HG03280 (cell line): Measurements from ENCODE around the gene ATP5PO.

Experiments
- ATAC-seq: cut with Tn5 transposase; IDR thresholded peaks from one replicate; pipeline ENCODE4 v1.9.1; 2021; ENCODE audit warnings: mild to moderate bottlenecking, moderate library complexity; ENCODE audit not compliant: unreplicated experiment

The ATP5PO gene, protein sequence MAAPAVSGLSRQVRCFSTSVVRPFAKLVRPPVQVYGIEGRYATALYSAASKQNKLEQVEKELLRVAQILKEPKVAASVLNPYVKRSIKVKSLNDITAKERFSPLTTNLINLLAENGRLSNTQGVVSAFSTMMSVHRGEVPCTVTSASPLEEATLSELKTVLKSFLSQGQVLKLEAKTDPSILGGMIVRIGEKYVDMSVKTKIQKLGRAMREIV

DNA sequence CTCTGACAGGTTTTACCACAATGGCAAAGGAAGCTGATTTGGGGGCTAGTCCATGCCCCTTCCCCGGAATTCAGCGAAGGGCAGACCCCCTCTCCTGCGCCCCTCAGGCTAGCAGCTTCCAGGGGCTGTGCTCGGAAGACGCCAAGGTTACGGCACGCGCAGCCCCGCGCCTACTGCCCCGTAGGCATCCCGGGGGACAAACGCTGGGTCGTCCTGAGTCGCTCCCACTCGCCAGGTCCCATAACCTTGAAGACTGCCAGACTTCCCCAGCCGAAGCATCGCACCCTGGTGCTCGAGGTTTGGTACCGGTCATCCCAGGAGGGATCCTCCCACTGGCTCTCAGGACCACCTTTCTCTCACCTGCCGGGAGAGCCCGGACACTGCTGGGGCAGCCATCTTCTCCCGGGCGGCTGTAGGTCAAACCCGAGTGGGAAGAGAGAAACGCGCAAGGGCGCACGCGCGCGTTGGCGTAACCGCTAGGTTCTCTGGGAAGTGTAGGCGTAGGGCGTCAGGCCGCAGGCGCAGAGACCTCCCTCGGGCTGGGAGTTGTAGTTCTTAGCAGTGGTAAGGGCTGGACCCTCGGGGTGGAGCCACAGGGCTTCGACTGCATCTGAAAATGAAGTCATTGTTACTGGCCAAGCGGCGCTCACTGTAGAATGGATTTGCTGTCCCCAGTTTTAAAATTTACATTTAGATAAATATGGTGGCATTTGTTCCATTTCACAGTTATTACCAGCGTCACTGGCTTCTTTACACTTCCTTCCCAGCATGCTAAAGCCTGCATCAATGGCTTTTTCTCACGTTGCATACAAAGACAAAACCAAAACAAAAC lies at the start of gene ATP5PO:
ATP5PO (minus strand) TSS at position 437 of the 832 bp plus-strand sequence; CDS start at position 396, 41 bp downstream.
- peak; percentile 98 for ATAC-seq

DNA sequence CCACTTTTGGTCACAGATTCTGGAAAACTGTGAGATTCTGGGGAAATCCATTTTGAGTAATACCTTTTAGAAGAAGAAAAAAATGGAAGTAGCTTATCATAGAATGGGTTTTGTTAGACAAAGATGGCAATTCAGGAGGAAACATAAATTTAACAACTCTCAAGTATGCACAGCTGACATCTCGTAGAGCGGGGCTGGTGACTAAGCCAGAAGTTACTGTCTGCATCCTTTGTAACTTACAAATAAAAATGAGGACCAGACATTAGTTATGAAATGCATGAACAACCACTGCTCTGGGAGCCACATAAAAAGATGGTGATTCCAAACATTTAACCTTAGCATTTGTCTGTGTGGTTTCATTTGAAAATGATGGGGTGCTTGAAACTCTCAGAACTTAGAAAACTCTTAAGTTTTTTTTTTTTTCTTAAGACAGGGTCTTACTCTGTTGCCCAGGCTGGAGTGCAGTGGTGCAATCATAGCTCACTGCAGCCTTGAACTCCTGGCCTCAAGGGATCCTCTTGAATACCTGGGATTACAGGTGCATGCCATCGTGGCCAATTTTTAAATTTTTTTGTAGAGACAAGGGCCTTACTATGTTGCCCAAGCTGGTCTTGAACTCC lies 49.2 kb upstream of the ATP5PO start:
- ATAC-seq, result no peak

DNA sequence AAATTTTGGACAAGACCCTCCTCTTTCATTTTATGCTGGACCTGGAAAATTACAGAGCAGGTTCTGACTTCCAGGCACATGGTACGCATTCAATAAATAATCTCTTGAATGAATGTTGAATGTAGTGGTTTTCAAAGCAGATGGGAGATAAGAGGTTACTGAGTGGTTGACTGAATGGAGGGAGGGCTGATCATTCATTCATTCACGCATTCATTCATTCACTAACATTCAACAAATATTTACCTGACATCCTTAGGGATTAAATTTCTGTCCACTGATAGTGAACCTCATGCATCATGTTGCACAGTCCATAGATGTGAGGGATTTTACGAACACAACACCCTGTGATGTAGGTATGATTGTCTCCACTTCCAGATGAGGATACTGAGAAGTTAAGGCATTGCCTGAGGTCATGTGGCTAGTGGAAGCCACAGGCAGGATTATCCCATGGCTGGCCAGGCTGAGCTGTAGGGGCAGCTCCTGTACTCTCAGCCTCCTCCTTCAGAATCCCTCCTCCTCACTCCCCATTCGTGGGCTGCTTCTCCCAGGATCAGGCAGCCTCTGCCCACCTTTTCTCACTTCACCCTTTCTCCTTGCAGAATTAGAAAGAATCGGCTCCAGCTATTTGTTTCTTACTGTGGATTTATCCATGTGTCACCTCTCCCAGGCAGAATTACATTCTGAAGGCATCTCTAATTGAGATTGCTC lies 48.4 kb upstream of the ATP5PO start:
- no peak for ATAC-seq

DNA sequence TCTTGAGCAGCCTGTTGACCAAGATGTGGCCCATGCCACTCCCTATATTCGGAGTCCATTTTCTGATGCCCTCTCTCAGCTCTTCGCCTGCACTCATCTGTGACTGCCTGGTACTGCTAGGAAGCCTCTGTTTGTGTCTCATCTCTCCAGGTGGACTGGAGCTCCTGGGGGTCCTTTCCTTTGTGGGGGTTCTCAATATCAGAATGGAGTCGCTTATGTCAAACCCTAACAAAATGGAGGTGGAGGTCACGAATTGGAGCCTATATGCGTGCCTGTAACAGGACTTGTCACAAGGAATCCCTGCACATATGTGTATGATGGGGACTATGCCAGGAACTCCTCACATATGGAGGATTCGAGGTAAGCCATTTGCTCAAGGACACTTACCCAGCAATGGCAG lies 46.7 kb upstream of the ATP5PO start:
- no peak for ATAC-seq

DNA sequence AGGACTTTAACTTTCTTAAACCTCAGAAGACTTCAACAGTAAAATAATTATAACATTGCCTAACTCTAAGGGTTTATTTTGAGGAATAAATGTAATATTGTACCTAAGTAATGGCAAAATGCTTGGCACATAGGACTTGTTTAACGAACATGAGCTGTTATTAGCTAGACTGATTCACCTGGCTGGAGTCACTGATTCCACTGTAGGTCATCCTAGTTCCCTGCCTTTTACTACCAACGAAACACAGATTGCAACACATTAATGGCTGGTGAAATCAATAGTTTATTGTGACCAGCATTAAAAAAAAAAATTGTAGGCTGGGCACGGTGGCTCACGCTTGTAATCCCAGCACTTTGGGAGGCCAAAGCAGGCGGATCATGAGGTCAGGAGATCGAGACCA lies 45.5 kb upstream of the ATP5PO start:
- no peak for ATAC-seq

DNA sequence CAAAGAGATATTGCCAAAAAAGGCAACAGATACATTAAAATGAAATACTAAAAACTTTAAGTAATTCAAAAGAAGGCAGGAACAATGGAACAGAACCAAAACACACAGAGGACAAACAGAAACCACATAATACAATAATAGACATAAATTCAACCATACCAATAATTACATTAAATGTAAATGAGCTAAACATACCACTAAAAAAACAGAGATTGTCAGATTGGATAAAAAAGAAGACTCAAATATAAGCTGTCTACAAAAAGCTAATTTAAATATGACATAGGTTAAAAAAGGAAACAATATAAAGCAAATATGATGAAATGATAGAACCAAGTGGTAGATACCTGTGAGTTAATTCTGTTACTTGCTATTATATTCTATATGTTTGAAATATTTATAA lies 44.1 kb upstream of the ATP5PO start:
- no peak for ATAC-seq

DNA sequence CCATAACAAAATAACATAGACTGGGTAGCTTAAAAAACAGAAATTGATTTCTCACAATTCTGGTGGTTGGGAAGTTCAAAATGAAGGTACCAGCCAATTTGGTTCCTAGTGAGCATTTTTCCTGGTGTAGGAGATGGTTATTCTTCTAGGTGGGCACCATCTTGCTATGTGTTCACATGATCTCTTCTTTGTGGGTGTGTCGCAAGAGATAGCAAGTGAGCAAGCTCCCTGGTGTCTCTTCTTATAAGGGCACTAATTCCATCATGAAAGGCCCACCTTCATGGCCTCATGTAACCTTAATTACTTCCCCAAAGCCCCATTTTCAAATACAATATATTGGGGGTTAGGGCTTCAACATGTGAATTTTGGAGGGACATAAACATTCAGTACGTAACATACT lies 38.8 kb upstream of the ATP5PO start:
- no peak for ATAC-seq

DNA sequence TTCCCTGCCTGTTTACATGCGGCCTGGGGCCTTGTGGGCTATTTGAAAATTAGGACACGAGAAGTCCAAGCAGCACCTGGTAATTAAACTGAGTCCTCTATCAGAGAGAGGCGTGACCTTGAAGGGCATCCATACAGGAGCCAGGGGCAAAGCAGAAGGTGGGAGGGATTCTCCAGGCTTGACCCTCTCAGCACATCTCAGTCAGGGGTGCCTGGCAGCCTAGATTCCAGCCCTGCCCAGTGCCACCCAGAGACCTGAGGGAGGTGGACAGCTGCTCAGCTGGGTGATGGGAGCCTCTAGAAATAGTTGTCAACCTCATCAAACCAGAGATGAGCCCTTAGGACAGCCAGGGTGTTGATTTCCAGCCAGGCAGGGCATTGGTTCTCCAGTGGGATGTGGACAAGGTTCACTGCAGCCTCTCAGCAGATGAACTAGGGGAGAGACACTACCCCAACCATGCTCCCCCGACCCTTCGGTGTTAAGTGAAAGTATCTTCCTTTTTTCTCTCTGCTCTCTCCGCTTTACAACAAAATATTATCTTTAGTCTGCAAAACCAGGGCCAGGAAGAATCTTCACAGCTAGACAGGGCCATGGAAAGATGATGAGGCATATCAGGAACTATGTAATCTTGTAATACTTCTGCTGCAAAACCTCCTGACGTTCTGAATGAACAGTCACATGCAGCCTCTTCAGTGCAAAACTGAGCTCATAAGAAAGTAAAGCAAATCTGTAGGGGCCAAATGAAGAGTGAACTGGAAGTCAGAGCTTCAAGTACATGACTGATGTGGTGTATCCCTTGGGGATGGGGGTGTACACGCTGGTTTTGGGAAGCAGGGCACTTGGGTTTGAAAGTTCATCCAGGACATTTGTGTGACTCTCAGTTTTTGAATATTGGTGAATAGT lies 35.9 kb upstream of the ATP5PO start:
- ATAC-seq, result no peak

DNA sequence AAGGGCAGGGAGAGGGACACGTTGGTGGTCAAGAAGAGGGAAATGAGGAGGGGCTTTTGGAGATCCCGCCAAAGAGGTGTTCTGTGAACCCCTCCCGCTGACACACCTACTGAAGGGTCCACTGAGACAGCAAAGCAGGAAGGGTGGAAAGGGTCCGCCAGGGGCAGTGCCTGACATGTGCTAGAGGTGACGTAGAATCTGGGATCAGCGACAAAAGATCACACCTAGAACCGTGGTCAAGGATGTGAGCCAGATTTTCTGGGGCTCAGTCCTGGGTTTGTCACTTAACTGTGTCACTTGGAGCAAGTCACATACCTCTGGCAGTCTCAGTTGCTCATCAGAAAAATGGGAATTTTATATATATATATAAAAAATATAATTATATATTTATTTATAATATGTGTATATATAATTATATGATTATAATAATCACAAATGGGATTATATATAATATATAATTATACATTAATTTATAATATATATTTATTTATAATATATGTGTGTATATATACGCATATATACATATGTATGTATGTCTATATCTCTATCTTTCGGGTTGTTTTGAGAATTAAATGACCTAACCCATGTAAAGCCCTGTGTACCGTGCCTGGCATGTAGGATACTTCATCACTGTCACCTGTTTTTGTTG lies 35.0 kb upstream of the ATP5PO start:
- no peak for ATAC-seq

DNA sequence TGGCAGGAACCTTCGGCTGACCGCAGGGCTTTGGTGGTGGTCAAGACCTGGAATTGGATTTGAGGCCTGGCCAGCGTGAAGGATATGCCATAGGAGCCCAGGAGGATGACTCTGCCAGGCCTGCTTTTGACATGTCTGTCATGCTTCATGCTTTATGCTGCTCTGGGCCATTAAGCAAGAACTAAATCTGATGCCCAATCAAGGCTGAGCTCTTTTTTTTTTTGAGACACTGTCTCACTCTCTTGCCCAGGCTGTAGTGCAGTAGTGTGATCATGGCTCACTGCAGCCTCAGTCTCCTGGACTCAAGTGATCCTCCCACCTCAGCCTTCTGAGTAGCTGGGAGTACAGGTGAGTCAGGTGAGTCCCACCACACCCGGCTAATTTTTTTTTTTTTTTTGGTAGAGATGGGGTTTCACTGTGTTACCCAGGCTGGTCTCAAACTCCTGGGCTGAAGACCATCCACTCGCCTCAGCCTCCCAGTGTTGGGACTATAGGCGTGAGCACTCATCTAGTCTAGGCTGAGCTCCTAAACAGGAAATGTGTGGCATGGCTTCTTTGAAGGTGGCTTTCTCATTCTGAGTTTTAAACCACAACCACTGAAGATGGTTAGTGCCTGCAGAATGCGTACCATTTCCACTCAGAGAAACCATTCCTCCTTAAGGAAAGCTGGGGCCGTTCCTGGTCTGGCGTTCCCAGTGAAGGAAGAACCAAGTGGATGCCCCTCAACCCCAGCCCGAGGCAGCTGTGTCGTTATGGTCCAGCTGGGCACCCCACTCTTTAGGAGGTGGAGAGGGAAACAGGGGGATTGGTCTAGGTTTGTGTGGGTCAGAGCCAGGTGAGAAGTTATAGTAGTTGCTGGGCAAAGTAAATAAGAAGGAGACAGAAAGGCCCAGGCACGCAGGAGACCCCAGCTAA lies 34.2 kb upstream of the ATP5PO start:
- no peak for ATAC-seq

DNA sequence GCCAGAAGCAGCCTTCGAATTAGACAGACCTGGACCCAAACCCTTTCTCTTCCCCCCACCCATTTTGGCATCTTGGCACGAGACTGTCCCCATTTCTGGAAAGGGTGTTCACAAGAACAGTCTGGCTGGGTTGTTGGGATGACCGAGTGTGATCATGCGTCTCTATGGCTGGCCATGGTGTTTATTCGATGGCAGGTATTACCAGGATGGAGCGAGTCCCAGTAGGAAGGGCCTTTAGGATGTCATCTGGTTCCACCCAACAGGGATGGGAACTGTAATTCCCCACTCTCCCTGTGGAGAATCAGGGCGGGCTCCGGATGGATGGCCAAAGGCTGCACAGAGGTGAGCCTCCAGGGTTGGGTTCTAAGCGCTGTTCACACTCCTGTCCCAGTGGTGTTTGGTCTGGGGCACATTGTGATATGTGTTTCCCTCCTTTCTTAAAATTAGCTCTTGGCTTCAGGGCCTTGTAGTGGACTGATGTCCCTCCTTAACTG lies 33.4 kb upstream of the ATP5PO start:
- ATAC-seq, result no peak

DNA sequence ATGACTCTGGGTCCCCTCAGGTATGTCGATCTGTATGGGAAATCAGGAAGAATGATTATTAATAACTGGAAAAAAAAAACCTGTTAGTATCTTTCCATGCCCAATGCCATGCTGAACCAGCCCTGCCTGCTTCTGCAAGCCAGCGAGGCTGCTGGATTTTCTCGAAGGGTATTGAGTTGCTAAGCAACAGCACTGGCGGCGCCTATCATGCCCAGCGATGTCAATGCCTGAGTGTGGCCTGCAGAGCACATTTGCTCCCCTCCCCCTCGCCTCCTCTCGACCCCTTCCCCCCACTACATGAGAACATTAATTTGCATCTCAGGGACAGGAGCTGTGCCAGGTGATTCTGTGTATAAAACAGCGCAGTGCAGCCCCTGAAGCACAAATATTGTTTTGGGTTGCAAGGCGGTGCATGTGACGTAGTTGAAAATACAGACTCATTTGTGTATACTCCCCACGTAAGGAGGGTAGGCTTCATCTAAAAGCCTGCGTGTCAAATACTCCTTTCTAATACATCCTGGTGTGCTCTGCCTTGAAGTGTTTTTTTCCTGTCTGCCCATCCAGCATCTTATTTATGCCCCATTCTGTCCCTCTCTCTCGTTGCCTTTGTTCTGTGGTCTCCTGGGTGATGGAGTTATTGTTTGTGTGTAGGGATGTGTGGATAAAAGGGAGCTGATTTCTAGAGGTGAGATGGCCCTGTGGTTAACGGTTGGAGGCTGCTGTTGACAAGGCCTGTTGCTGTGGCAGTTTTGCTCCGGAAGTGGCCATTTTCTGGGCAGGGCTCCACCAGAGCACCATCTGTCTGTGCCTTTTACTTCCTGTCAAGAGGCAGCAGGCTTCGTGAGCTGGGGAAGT lies 32.7 kb upstream of the ATP5PO start:
- ATAC-seq, result peak; percentile 57

DNA sequence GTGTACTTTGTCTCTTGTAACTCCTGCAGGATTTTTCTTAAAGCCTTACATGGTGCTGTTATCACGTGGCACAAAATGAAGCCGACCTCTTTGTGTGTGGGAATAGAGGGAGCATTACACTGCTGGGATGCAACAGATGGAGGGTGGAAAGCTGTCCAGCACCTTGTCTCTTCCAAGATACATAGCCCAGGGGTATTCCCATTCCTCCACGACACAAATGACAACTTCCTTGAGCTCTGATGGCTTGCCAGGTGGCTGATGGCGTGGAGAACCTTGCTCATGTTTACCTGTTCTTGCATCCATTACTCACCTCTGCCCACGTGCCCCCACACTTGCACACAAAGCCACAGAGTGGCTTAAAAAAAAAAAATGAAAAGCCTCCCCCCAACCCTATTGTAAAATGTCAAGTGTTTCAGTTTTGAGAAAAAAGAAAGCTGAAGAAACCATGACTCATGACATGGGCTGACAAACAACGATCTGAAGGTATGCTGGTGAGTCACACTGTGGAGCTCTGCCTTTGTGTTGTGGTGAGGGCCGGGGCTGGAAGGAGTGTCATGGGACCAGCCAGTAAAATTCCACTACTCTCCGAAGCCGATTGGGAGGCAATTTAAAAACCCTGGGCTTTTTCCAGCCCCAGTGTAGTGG lies 32.0 kb upstream of the ATP5PO start:
- ATAC-seq, result peak; percentile 53

DNA sequence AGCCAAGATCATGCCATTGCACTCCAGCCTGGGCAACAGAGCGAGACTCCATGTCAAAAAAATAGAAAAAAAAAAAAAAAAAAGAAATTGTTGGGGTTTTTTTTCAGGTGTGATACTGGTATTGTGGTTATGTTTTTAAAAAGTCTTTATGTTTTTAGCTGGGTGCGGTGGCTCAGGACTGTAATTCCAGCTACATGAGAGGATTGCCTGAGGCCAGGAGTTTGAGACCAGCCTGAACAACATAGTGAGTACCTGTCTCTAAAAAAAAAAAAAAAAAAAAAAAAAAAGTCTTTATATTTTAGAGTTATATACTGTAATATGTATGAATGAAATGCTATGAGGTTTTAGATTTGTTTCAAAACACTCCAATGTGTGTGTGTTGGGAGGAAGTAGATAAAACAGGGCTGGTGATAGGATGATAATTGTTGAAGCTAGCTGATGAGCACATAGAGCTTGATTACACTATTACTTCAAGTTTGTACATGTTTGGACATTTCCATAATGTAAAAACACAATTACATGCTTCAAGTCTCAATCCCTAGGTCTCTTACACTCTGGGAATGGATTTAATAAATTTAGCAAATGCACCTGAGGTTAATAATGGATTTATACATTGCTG lies 30.2 kb upstream of the ATP5PO start:
- no peak for ATAC-seq

DNA sequence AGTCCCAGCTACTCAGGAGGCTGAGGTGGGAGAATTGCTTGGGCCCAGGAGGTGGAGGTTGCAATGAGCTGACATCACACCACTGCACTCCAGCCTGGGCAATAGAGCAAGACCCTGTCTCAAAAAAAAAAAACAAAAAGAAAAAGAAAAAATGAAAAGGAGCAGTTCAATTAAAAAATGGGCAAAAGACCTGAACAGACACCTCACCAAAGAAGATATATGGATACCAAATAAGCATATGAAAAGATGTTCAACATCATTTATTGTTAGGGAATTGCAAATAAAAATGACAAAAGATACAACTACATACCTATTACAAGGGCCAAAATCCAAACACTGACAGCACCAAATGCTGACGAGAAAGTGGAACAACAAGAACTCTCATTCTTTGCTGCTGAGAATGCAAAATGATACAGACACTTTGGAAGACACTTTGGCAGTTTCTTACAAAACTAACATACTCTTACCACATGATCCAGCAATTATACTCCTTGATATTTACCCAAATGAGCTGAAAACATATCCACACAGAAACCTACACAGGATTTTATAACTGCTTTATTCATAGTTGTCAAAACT lies 28.7 kb upstream of the ATP5PO start:
- no peak for ATAC-seq

DNA sequence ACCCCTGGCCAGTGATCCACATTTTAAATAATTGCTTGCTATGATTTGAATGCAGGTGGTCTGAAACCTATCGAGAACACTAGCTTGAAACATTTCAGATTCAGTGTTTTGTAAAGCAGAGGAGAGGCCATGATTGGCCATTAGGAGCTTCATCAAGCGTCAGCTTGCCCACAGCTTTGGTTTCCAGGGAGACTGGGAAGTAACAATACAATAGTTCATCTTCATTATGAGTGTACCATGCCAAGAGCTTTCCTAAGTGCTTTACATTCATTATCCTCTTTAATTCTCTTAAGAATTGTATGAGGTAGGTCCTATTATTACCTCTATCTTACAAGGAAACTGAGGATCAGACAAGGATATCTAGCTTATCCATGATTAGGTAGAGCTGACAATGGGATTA lies 27.7 kb upstream of the ATP5PO start:
- ATAC-seq, result no peak
